Measurements from ENCODE around the gene GABRG3. TPM values are rescaled to one million over a fixed set of nuclear protein-coding genes. Genes with fewer than 3 reads are reported as not detected.

The GABRG3 gene
- total RNA-seq, 1 experiment from 2014 or later, result not detected

GRCh38 chr15:27175472-27176153, 204.6 kb downstream of the GABRG3 start:
- Histone ChIP-seq H3K9ac (ENCODE audit: low read length) (no peak overlapping the region), H3K27ac (ENCODE audit: low read depth, low read length) (no peak overlapping the region), H3K4me1 (ENCODE audit: control insufficient read depth in 1 of 2, insufficient read depth in 2 of 2, low read length in 2 of 2) (no peaks in the 10 kb centered on the region), H2AFZ (ENCODE audit: low read depth, low read length, poor library complexity, severe bottlenecking) (no peak overlapping the region), H3K9me2 (ENCODE audit: insufficient read depth) (no peaks in the 10 kb centered on the region), H3K36me3 (ENCODE audit: control insufficient read depth in 1 of 2, insufficient read depth in 2 of 2, low read length in 2 of 2) (no peaks in the 10 kb centered on the region), H3K79me2 (ENCODE audit: insufficient read depth, low read length) (no peaks in the 10 kb centered on the region), H3K4me2 (ENCODE audit: low read length) (no peak overlapping the region), H3K4me3 (replicated peaks in 1 of 2; ENCODE audit: low read depth in 1 of 2, low read length in 2 of 2) (no peak overlapping the region), H3K9me3 (ENCODE audit: control insufficient read depth in 1 of 2, insufficient read depth in 1 of 2, low read depth in 1 of 2, low read length in 2 of 2) (peaks cover 8 to 52% of the 10 kb centered on the region in 2 experiments; a peak in 2 of 4 replicates), H3K27me3 (ENCODE audit: insufficient read depth, low read length) (no peaks in the 10 kb centered on the region), H4K20me1 (ENCODE audit: insufficient read depth) (no peaks in the 10 kb centered on the region)
- RAD21 ChIA-PET (ENCODE audit: low non-redundant PET in 1 of 2, low total read pairs in 2 of 2, uncharacterized antibody in 2 of 2, unreplicated experiment in 2 of 2), result no interaction called here
- DNase-seq (ENCODE audit: low read depth, low spot score), result no peak
- intact Hi-C loops (cut with micrococcal nuclease), result no loop called here
- CTCF ChIA-PET, result no interaction called here
- ATAC-seq, result no peak
- TF ChIP-seq, protein P1, sequence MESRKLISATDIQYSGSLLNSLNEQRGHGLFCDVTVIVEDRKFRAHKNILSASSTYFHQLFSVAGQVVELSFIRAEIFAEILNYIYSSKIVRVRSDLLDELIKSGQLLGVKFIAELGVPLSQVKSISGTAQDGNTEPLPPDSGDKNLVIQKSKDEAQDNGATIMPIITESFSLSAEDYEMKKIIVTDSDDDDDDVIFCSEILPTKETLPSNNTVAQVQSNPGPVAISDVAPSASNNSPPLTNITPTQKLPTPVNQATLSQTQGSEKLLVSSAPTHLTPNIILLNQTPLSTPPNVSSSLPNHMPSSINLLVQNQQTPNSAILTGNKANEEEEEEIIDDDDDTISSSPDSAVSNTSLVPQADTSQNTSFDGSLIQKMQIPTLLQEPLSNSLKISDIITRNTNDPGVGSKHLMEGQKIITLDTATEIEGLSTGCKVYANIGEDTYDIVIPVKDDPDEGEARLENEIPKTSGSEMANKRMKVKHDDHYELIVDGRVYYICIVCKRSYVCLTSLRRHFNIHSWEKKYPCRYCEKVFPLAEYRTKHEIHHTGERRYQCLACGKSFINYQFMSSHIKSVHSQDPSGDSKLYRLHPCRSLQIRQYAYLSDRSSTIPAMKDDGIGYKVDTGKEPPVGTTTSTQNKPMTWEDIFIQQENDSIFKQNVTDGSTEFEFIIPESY (IDR thresholded peaks at IDR 0.05; ENCODE audit: extremely low read depth, insufficient replicate concordance, low read length), result no peak
- TF ChIP-seq TCF7L2 (IDR thresholded peaks at IDR 0.05; ENCODE audit: borderline replicate concordance, extremely low read depth, insufficient read depth, insufficient read length), result no peak
- no peak for TF ChIP-seq CEBPB (IDR thresholded peaks at IDR 0.05; ENCODE audit: low read depth)
- no peak for TF ChIP-seq ZNF274 (IDR thresholded peaks at IDR 0.05; ENCODE audit: low read depth, low read length)
- TF ChIP-seq MAX (IDR thresholded peaks at IDR 0.05), result no peak
- TF ChIP-seq SRF (IDR thresholded peaks at IDR 0.05; ENCODE audit: low read depth), result no peak
- no peak for TF ChIP-seq FOSL1 (IDR thresholded peaks at IDR 0.05; ENCODE audit: low read depth)
- TF ChIP-seq SP1 (IDR thresholded peaks at IDR 0.05; ENCODE audit: low read depth), result no peak
- TF ChIP-seq EZH2phosphoT487 (IDR thresholded peaks at IDR 0.05; ENCODE audit: borderline replicate concordance), result no peak
- no peak for TF ChIP-seq JUND (IDR thresholded peaks at IDR 0.05)
- no peak for TF ChIP-seq SIN3A (IDR thresholded peaks at IDR 0.05; ENCODE audit: low read depth)
- TF ChIP-seq, protein P2, sequence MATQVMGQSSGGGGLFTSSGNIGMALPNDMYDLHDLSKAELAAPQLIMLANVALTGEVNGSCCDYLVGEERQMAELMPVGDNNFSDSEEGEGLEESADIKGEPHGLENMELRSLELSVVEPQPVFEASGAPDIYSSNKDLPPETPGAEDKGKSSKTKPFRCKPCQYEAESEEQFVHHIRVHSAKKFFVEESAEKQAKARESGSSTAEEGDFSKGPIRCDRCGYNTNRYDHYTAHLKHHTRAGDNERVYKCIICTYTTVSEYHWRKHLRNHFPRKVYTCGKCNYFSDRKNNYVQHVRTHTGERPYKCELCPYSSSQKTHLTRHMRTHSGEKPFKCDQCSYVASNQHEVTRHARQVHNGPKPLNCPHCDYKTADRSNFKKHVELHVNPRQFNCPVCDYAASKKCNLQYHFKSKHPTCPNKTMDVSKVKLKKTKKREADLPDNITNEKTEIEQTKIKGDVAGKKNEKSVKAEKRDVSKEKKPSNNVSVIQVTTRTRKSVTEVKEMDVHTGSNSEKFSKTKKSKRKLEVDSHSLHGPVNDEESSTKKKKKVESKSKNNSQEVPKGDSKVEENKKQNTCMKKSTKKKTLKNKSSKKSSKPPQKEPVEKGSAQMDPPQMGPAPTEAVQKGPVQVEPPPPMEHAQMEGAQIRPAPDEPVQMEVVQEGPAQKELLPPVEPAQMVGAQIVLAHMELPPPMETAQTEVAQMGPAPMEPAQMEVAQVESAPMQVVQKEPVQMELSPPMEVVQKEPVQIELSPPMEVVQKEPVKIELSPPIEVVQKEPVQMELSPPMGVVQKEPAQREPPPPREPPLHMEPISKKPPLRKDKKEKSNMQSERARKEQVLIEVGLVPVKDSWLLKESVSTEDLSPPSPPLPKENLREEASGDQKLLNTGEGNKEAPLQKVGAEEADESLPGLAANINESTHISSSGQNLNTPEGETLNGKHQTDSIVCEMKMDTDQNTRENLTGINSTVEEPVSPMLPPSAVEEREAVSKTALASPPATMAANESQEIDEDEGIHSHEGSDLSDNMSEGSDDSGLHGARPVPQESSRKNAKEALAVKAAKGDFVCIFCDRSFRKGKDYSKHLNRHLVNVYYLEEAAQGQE (IDR thresholded peaks at IDR 0.05; ENCODE audit: low read depth), result no peak
- POLR2A ChIA-PET, result no interaction called here
- BruUV-seq (replicated peaks), result no TSS peak

All from HCT116 (cell line).